ENCODE measurements around the gene TLE3.

Gene TLE3

GRCh38 chr15:70098461-70099166, 897 bp upstream of the TLE3 start:
- DNase-seq = peak; percentile 25

- DNase-seq = no peak
Measured at GRCh38 chr15:70098153-70098460, 390 bp upstream of the TLE3 start.

- DNase-seq = no peak
Measured at GRCh38 chr15:70097063-70097320, 725 bp downstream of the TLE3 start.

- peak; percentile 58 for DNase-seq
Measured at GRCh38 chr15:70096215-70097062, 1.3 kb downstream of the TLE3 start.

- DNase-seq = peak; percentile 58
Measured at GRCh38 chr15:70095408-70096214, 2.1 kb downstream of the TLE3 start.

- DNase-seq = no peak
Measured at GRCh38 chr15:70094690-70095311, 2.9 kb downstream of the TLE3 start.

- DNase-seq = no peak
Measured at GRCh38 chr15:70093481-70094319, 4.0 kb downstream of the TLE3 start.

GRCh38 chr15:70093070-70093469, 4.6 kb downstream of the TLE3 start:
- DNase-seq = no peak

- no peak for DNase-seq
Measured at GRCh38 chr15:70092464-70093027, 5.2 kb downstream of the TLE3 start.

GRCh38 chr15:70091726-70092463, 5.8 kb downstream of the TLE3 start:
- no peak for DNase-seq

- no peak for DNase-seq
Measured at GRCh38 chr15:70090436-70091296, 7.1 kb downstream of the TLE3 start.

- DNase-seq = no peak
Measured at GRCh38 chr15:70089692-70089971, 8.1 kb downstream of the TLE3 start.

- no peak for DNase-seq
Measured at GRCh38 chr15:70088887-70089691, 8.6 kb downstream of the TLE3 start.

GRCh38 chr15:70088455-70088854, 9.3 kb downstream of the TLE3 start:
- no peak for DNase-seq

GRCh38 chr15:70087708-70088352, 9.9 kb downstream of the TLE3 start:
- DNase-seq = no peak

GRCh38 chr15:70086636-70087035, 11.1 kb downstream of the TLE3 start:
- no peak for DNase-seq

GRCh38 chr15:70084461-70084860, 13.3 kb downstream of the TLE3 start:
- no peak for DNase-seq

- no peak for DNase-seq
Measured at GRCh38 chr15:70083946-70084345, 13.8 kb downstream of the TLE3 start.

- no peak for DNase-seq
Measured at GRCh38 chr15:70083418-70083817, 14.3 kb downstream of the TLE3 start.

All from stimulated activated CD4-positive, alpha-beta T cell treated with anti-CD3 and anti-CD28 coated beads, Interleukin-12 subunit alpha, Interleukin-12 subunit beta, amount 100 ng/mL, for 4 hours (primary cell).